K562 (cell line): ENCODE measurements around the gene FBN3. TPM values are rescaled to one million over a fixed set of nuclear protein-coding genes. Genes with fewer than 3 reads are reported as not detected.
"Not testable (repeated sequence)": the region's sequence is repeated elsewhere in the genome, so short reads cannot be mapped to it uniquely, and the experiment has no call there.

Source experiments
- CBFA2T2 ChIP-seq: fragments of 450-650 bp; conservative IDR thresholded peaks from 2 replicates; pipeline ENCODE4 v1.6.1; 2017; ENCODE audit warnings: mild to moderate bottlenecking
- CBX1 ChIP-seq: sonication (generic); IDR thresholded peaks from 2 replicates; pipeline ENCODE4 v1.6.1; 2016; ENCODE audit warnings: antibody characterized with exemption, low read depth, mild to moderate bottlenecking
- CEBPB ChIP-seq: fragments of 450-650 bp; IDR thresholded peaks from 2 replicates; pipeline ENCODE4 v1.6.1; 2016; ENCODE audit warnings: missing genetic modification characterization, missing compliant biosample characterization
- DACH1 ChIP-seq: fragments of 450-650 bp; IDR thresholded peaks from 2 replicates; pipeline ENCODE4 v1.6.1; 2018; ENCODE audit not compliant: partially characterized antibody
- HDAC3 ChIP-seq: fragments of 450-650 bp; IDR thresholded peaks from 2 replicates; pipeline ENCODE4 v1.6.1; 2018; ENCODE audit warnings: borderline replicate concordance, mild to moderate bottlenecking, moderate library complexity; ENCODE audit not compliant: partially characterized antibody
- LEF1 ChIP-seq: fragments of 450-650 bp; IDR thresholded peaks from 2 replicates; pipeline ENCODE4 v1.6.1; 2016; ENCODE audit warnings: mild to moderate bottlenecking
- MYNN ChIP-seq, 2 experiments: sonication (generic); formaldehyde crosslinking in 1 of 2; IDR thresholded peaks; 2 replicates each; pipeline versions ENCODE4 v1.5.0 to v1.6.1; 2016 to 2020; ENCODE audit warnings: antibody characterized with exemption in 1 of 2, missing genetic modification reagents in 1 of 2
- NBN ChIP-seq: fragments of 450-650 bp; IDR thresholded peaks from 2 replicates; pipeline ENCODE4 v1.6.1; 2016; ENCODE audit warnings: low read depth, mild to moderate bottlenecking
- NCOA1 ChIP-seq: fragments of 450-650 bp; IDR thresholded peaks from 2 replicates; pipeline ENCODE4 v1.6.1; 2016; ENCODE audit warnings: low read depth
- NCOA2 ChIP-seq, 2 experiments: fragments of 450-650 bp; IDR thresholded peaks; 2 replicates each; pipeline ENCODE4 v1.6.1; 2018; ENCODE audit warnings: mild to moderate bottlenecking in 2 of 2, moderate library complexity in 1 of 2; ENCODE audit not compliant: partially characterized antibody in 2 of 2
- NR2C1 ChIP-seq, 2 experiments: fragments of 450-650 bp; IDR thresholded peaks; 2 replicates each; pipeline ENCODE4 v1.6.1; 2017; ENCODE audit warnings: mild to moderate bottlenecking in 2 of 2, antibody characterized with exemption in 1 of 2, inconsistent platforms in 1 of 2, missing compliant biosample characterization in 1 of 2, missing genetic modification characterization in 1 of 2
- NR4A1 ChIP-seq, 2 experiments: fragments of 250-450 bp in 1 of 2; fragments of 450-650 bp in 1 of 2; sonication (Bioruptor Pico) in 1 of 2; IDR thresholded peaks; 2 replicates each; pipeline versions ENCODE4 v1.4.0 to v1.6.1; 2016 to 2020; ENCODE audit warnings: mild to moderate bottlenecking in 2 of 2, missing compliant biosample characterization in 1 of 2, missing genetic modification characterization in 1 of 2, moderate library complexity in 1 of 2
- NRF1 ChIP-seq, 2 experiments: fragments of 450-650 bp; IDR thresholded peaks in 1 of 2; conservative IDR thresholded peaks in 1 of 2; 2 replicates each; pipeline ENCODE4 v1.6.1; 2014; ENCODE audit warnings: mild to moderate bottlenecking in 2 of 2
- SOX6 ChIP-seq: fragments of 450-650 bp; IDR thresholded peaks from 2 replicates; pipeline ENCODE4 v1.6.1; 2014; ENCODE audit warnings: mild to moderate bottlenecking
- TBL1XR1 ChIP-seq, 2 experiments: IDR thresholded peaks; 2 replicates each; pipeline ENCODE4 v1.6.1; 2012; ENCODE audit warnings: improper control_type of control experiment in 2 of 2, low read length in 2 of 2, mild to moderate bottlenecking in 1 of 2
- ZNF274 ChIP-seq: IDR thresholded peaks from 2 replicates; pipeline ENCODE4 v1.6.1; 2011; ENCODE audit warnings: low read depth, mild to moderate bottlenecking, low read length, moderate library complexity, borderline replicate concordance
- ZSCAN29 ChIP-seq: fragments of 450-650 bp; IDR thresholded peaks from 2 replicates; pipeline ENCODE4 v1.6.1; 2017
- polyA plus RNA-seq, 8 experiments: library from polyadenylated mRNA; depleted of rRNA in 4 of 8; stranded (reverse) in 5 of 8; unstranded in 3 of 8; fragments of >200 nt; fragmentation: Nextera tagmentation in 2 of 8; fragmentation: Illumina TruSeq in 1 of 8; extraction: Ambion mirVana in 2 of 8; extraction: Trizol in 1 of 8; gene quantifications; 2 replicates each; pipeline versions ENCODE4 v1.2.1 to v1.2.3, GENCODE V29; 2011 to 2014; ENCODE audit warnings: inconsistent platforms in 1 of 8, missing spikeins in 1 of 8
- total RNA-seq, 7 experiments: library from RNA; depleted of rRNA in 6 of 7; stranded (reverse); fragments of >200 nt in 6 of 7; fragmentation: Illumina TruSeq in 2 of 7; extraction: Trizol in 2 of 7; gene quantifications; 2 replicates each; pipeline versions ENCODE4 v1.2.1 to v1.2.3, GENCODE V29; 2011 to 2021; ENCODE audit warnings: low replicate concordance in 1 of 7
- TF ChIP-seq, protein P1 (sequence below): fragments of 450-650 bp; IDR thresholded peaks from 2 replicates; pipeline ENCODE4 v1.6.1; 2014; ENCODE audit warnings: low read depth, mild to moderate bottlenecking, moderate library complexity, borderline replicate concordance
- TF ChIP-seq, protein P2 (sequence below): sonication (generic); formaldehyde crosslinking; IDR thresholded peaks from 2 replicates; pipeline ENCODE4 v1.8.0; 2022; ENCODE audit warnings: mild to moderate bottlenecking, missing genetic modification reagents
- TF ChIP-seq, protein P3 (sequence below), 2 experiments: fragments of 150-350 bp in 1 of 2; IDR thresholded peaks; 2 replicates each; pipeline ENCODE4 v1.6.1; 2012 to 2016; ENCODE audit warnings: low read depth in 2 of 2, low read length in 2 of 2, mild to moderate bottlenecking in 1 of 2, moderate library complexity in 1 of 2

FBN3 gene
- total and polyA plus RNA-seq, 9 of the 15 experiments (the other 6 are each of a cell fraction or from before 2014, with no cell fraction given): under 0.01 to 0.29 (median 0.01) TPM; not detected in 4

DNA sequence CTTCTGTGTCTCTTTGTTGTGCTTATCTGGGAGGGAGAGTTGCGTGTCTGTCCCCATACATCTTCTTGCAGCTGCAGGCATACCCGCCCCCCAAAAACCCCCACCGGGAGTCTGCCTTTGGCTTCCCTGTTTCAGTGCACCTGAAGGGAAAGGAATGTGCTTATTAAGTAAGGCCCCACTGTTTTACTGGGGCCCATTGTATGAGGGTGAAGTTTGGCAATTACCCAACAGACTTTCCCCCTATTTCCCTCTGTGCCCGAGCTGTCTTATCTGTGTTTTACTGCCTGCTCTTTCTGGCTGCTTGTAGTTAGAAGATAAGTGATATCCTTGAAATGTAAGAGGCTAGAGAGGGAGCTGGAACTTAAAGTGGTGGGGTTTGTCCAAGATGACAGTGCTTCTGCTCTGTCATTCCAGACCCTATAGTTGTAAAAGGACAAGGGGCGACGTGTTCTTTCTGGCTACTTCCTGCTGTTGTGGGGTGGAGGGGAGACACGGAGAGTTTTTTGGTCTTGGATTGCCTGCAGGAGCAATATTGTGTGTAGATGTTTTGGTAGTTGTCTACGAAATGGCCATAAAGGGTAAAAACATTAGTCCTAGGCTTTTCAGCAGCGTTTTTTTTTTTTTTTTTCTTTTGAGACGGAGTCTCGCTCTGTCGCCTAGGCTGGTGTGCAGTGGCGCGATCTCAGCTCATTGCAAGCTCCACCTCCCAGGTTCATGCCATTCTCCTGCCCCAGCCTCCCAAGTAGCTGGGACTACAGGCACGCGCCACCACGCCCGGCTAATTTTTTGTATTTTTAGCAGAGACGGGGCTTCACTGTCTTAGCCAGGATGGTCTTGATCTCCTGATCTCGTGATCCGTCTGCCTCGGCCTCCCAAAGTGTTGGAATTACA is 115.9 kb downstream of the FBN3 start (continued):
- peak; percentile 33 to 82; a peak in 3 of 4 replicates for TF ChIP-seq TBL1XR1 (IDR thresholded peaks at IDR 0.05; ENCODE audit: low read length in 2 of 2)
- TF ChIP-seq NBN: peak; percentile 72
- TF ChIP-seq ZNF274: peak; percentile 64; the same call in 1 of the 2 replicates
- peak; percentile 91 for TF ChIP-seq HDAC3
- TF ChIP-seq ZSCAN29: peak; percentile 50; the same call in 1 of the 2 replicates
- TF ChIP-seq CBX1: peak; percentile 90; the same call in 1 of the 2 replicates
- peak; percentile 24; the same call in 1 of the 2 replicates for TF ChIP-seq NCOA1
- TF ChIP-seq SOX6: peak; percentile 94
- TF ChIP-seq, protein P1, sequence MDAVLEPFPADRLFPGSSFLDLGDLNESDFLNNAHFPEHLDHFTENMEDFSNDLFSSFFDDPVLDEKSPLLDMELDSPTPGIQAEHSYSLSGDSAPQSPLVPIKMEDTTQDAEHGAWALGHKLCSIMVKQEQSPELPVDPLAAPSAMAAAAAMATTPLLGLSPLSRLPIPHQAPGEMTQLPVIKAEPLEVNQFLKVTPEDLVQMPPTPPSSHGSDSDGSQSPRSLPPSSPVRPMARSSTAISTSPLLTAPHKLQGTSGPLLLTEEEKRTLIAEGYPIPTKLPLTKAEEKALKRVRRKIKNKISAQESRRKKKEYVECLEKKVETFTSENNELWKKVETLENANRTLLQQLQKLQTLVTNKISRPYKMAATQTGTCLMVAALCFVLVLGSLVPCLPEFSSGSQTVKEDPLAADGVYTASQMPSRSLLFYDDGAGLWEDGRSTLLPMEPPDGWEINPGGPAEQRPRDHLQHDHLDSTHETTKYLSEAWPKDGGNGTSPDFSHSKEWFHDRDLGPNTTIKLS: peak; percentile 53; the same call in 1 of the 2 replicates
- TF ChIP-seq MYNN (IDR thresholded peaks at IDR 0.05): peak; percentile 40; the same call in 1 of the 2 replicates
- TF ChIP-seq MYNN (CRISPR knock-in tag; IDR thresholded peaks at IDR 0.05); NR2C1 (IDR thresholded peaks at IDR 0.05); NR4A1 (CRISPR knock-in tag; IDR thresholded peaks at IDR 0.05): not testable (repeated sequence)
- peak; percentile 62 for TF ChIP-seq NR2C1 (tag; IDR thresholded peaks at IDR 0.05)
- TF ChIP-seq, protein P2, sequence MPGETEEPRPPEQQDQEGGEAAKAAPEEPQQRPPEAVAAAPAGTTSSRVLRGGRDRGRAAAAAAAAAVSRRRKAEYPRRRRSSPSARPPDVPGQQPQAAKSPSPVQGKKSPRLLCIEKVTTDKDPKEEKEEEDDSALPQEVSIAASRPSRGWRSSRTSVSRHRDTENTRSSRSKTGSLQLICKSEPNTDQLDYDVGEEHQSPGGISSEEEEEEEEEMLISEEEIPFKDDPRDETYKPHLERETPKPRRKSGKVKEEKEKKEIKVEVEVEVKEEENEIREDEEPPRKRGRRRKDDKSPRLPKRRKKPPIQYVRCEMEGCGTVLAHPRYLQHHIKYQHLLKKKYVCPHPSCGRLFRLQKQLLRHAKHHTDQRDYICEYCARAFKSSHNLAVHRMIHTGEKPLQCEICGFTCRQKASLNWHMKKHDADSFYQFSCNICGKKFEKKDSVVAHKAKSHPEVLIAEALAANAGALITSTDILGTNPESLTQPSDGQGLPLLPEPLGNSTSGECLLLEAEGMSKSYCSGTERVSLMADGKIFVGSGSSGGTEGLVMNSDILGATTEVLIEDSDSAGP: 0 out of 2 replicates have a peak, but pooled peaks have one; percentile 12
- TF ChIP-seq CEBPB (tag): peak; percentile 85
- TF ChIP-seq NRF1 (conservative IDR thresholded peaks at IDR 0.05 in 1 of 2, IDR thresholded peaks at IDR 0.05 in 1 of 2): 0 out of 4 replicates have a peak, but pooled peaks of 1 of the 2 experiments have one; percentile 12
- peak; percentile 94 for TF ChIP-seq NR4A1 (tag; IDR thresholded peaks at IDR 0.05)
- peak; percentile 92 for TF ChIP-seq DACH1
- peak; percentile 96 for TF ChIP-seq LEF1
- TF ChIP-seq, protein P3, sequence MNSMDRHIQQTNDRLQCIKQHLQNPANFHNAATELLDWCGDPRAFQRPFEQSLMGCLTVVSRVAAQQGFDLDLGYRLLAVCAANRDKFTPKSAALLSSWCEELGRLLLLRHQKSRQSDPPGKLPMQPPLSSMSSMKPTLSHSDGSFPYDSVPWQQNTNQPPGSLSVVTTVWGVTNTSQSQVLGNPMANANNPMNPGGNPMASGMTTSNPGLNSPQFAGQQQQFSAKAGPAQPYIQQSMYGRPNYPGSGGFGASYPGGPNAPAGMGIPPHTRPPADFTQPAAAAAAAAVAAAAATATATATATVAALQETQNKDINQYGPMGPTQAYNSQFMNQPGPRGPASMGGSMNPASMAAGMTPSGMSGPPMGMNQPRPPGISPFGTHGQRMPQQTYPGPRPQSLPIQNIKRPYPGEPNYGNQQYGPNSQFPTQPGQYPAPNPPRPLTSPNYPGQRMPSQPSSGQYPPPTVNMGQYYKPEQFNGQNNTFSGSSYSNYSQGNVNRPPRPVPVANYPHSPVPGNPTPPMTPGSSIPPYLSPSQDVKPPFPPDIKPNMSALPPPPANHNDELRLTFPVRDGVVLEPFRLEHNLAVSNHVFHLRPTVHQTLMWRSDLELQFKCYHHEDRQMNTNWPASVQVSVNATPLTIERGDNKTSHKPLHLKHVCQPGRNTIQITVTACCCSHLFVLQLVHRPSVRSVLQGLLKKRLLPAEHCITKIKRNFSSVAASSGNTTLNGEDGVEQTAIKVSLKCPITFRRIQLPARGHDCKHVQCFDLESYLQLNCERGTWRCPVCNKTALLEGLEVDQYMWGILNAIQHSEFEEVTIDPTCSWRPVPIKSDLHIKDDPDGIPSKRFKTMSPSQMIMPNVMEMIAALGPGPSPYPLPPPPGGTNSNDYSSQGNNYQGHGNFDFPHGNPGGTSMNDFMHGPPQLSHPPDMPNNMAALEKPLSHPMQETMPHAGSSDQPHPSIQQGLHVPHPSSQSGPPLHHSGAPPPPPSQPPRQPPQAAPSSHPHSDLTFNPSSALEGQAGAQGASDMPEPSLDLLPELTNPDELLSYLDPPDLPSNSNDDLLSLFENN (IDR thresholded peaks at IDR 0.05; ENCODE audit: low read depth in 2 of 2, low read length in 2 of 2): peak in 1 of 2 experiments; percentile 87; a peak in 2 of 4 replicates
- TF ChIP-seq NCOA2 (IDR thresholded peaks at IDR 0.05; ENCODE audit: partially characterized antibody in 2 of 2): peak in 1 of 2 experiments; percentile 30
- peak; percentile 97 for TF ChIP-seq CBFA2T2
